Measurements from ENCODE around the gene EYA3.
"Not testable (repeated sequence)": the region's sequence is repeated elsewhere in the genome, so short reads cannot be mapped to it uniquely, and the experiment has no call there.

EYA3 gene

DNA sequence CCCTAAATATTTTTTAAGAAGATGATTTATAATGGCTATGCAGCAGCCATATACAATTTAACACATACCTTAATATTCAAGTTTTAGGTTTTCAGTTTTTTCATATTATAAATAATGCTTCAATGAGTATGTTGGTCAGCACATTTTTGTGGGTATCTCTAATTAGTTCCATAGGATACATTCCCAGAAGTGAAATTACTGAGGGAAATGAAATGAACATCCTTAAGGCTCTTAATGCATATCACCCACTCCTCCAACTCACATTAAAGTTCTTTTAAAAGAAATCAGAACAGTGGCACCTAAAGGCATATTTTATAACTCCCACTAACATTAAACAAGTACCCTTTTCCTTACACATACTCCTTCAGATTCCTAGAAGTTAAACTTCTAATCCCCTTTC, 56.1 kb downstream of the EYA3 start:
- DNase-seq = no peak

DNA sequence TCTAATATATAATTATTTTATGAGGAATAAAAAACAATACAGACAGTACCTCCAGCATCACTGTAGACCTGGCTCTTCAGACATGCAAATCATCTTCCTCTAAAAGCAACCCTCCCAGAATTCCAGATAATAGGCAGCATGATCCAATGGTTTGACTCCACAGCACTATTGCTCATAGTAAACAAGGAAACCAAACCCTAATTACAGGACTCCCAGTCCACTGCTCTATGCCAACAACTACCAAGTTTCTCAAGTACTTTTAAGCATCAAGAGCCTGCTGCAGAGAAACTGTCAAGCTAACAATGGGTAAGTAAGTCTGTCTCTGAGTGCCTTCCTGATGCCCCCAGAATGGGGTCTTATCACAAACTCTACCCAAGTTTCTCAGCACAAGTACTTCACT, 57.2 kb downstream of the EYA3 start:
- no peak for DNase-seq

DNA sequence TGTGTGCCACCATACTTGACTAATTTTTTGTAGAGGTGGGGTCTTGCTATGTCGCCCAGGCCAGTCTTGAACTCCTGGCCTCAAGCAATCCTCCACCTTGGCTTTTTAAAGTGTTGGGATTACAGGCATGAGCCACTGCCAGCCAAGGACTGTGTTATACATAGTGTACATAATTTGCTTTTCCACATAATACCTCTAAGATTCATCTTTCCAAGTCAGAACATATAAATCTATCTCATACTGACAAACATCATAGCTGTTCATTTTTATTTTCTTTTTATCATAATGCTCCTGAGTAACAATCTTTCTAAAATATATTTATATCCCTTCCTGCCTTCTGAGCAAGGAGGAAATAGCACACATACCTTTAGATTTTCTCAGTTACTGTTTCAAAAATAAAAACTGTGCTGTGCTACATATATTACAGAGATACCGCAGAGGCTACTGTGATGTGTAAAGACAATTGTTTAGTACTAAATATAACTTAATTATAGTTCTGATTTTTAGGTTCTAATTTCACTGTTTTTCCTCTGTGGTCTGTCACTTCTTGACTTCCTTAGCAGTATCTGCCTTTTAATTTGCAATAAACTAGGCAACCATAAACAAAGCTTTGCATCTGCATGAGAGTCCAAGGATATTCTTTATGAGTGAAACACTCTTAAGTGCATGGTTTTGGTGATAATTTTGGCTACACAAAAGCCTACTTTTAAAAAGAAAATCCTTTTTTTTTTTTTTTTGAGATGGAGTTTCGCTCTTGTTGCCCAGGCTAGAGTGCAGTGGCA, 59.3 kb downstream of the EYA3 start:
- no peak for DNase-seq

DNA sequence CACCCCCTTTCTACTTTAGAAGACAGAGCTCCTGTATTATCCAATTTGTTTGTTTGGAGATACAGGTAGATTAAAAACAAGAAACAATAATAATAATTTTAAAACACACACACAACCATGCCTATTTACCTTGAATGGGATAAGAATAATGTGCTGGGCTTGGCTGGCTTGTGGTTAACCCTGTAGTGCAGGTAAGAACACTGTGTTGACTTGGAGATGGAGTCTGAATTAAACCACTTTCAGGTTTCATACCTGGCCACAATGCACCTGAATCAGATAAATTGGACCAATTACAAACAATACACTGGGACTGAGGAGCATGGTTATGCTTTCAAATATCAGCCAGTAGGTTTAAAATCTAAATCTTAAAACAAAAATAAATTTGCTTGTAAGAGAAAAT, 60.8 kb downstream of the EYA3 start:
- DNase-seq = no peak

DNA sequence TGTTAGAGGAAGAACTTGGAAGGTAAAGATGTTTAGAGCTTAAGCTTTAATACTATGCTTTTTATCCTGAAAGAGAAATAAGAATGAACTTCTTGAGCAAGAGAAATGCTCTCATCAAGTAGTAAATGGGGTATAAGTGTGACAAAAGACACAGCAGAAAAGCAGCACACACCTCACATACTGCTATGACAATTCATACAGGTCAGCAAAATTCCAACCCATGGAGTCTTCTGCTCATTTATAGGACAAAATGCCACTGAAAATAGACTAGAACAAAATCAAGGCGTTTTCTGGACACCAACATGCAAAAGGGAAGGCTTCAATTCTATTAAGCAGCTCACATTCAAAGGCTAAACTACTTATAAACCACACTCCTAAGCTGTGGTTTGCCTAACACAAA, 61.2 kb downstream of the EYA3 start:
- no peak for DNase-seq

DNA sequence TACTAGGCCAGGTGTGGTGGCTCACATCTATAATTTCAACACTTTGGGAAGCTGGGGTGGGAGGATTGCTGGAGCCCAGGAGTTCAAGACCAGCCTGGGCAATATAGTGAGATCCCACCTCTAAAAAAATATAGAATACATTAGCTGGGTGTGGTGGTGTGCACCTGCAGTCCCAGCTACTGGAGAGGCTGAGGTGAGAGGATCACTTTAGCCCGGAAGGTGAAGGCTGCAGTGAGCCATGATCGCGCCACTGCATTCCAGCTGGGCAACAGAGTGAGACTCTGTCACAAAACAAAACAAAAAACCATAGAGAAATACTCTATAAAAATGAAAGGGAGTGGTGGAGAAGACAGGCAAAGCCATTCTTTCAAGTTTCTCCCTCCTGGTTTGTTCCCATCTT, 62.1 kb downstream of the EYA3 start:
- DNase-seq = no peak

DNA sequence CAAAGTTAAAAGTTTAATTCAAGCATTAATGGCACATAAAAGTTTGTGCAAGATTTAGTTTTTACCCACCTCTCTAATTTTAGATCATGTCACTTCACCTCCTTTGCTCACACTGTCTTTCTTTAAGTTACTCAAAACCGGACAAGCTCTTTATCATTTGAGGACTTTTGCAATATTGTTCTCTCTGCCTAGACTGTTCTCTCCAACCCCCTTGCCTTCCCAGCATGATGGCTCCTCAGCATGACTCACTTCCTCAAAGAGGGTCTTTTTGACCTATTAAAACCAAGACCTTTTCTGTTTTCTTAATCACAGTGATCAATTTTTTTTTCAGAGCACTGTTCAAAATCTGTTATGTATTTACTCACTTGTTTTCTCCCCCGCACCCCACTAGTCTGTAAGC, 67.3 kb downstream of the EYA3 start:
- DNase-seq = no peak

DNA sequence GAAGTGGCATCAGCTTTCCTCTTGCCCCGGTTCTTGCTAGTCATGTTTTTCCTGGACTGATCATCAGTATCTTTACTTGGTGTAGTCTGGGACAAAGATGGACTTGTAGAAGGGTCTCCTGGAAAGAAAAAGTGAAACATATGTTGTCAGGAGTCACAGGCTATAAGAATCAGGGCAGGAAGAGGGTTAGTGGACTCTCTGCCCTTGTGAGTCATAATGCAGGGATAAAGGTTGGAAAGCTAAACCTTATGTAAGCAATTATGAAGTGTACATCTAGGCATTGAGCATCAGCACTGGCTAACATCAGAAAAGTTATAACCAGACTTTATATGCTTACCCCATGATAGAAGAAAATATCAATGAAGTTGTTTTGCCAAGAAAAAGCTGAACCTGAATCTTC, 77.4 kb downstream of the EYA3 start:
- DNase-seq = no peak

DNA sequence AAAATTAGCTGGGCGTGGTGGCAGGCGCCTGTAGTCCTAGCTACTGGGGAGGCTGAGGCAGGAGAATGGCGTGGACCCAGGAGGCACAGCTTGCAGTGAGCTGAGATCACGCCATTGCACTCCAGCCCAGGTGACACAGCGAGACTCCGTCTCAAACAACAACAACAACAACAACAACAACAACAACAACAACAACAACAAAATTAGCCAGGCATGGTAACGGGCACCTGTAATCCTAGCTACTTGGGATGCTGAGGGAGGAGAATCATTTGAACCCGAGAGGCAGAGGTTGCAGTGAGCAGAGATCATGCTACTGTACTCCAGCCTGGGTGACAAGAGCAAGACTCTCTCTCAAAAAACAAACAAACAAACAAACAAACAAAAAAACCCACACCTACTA, 85.3 kb downstream of the EYA3 start:
- not testable (repeated sequence) for DNase-seq

DNA sequence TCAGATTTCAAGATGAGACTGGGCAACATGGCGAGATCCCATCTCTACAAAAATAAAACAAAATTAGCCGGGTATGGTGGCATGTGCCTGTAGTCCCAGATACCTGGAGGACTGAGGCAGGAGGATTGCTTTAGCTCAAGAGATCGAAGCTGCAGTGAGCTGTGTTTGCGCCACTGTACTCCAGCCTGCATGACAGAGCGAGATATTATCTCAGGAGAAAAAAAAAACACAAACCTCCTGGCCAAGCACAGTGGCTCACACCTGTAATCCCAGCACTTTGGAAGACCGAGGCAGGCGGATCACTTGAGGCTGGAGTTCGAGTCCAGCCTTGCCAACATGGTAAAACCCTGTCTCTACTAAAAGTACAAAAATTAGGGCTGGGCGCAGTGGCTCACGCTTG, 85.8 kb downstream of the EYA3 start:
- no peak for DNase-seq

DNA sequence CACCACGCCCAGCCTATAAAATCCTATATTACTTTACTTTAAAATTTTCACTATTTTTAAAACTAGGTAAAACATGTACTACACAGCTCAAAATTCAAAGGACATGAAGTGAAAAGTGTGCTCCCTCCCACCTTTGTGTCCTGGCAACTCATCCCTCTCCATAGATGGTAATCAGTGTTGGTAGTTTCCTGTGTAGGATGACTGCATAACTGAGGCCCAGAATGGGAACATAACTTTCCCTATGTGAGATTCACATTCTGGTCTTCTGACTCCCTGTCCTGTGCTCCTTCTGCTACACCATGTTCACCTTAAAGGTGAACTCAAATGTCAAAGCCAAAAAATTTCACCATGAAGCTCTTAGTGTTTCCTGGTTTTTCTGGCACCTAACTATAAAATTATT, 89.4 kb downstream of the EYA3 start:
- no peak for DNase-seq

DNA sequence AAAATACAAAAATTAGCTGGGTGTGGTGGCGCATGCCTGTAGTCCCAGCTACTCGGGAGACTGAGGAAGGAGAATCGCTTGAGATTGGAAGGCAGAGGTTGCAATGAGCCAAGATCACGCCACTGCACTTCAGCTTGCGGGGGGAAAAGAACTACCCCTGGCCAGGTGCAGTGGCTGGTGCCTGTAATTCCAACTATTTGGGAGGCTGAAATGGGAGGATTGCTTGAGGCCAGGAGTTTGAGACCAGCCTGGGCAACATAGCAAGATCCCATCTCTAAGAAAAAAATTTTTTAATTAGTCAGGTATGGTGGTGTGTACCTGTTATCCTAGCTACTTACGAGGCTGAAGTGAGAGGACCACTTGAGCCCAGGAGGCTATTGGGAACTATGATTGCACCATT, 93.9 kb downstream of the EYA3 start:
- DNase-seq = not testable (repeated sequence)

DNA sequence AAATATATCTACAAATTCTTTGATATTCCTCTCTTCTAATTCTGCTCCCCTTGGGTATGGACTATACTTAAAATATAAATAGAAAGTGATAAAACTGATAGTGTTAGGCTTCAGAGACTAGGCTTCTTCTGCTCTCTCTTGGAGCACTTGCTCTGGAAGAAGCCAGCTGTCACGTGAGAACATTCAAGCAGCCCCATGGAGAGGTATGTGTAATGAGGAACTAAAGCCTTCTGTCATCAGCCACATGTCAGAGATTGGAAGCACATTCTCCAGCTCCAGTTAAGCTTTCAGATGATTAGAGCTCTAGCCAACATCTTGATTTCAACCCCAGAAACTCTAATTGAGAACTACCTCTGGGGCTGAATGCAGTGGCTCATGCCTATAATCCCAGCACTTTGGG, 94.3 kb downstream of the EYA3 start:
- DNase-seq = no peak

DNA sequence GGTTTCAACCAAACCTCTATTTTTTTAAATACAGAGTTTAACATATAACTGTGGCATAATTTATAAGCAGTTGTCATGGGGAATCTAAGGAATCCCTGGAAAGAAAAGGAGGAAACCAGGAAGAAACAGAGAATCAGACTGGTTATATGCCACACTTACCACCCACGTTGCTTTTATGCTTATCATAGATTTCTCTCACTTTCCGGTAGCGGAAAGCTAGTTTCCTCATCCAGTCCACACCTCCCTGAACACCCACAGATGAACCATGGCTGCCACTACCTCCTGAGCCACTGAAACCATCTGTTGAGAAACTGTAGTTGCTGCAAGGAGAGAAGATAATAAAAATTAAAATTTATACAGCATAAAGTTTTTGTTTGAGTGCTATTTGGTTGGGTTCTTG, 95.2 kb downstream of the EYA3 start:
- no peak for DNase-seq

DNA sequence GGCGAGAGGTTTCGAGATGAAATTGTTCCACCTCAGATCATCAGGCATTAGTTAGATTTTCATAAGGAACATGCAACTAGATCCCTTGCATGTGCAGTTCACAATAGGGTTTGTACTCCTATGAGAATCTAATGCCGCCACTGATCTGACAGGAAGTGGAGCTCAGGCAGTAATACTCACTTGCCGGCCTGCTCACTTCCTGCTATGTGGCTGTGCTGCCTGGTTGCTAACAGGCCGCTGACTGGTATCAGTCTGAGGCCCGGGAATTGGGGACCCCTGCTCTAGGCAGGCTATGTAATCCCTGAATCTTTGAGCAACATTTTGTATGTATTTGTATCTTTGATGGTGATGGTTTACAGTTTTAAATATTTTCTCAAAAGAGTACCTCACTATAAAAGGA, 96.1 kb downstream of the EYA3 start:
- DNase-seq = no peak

DNA sequence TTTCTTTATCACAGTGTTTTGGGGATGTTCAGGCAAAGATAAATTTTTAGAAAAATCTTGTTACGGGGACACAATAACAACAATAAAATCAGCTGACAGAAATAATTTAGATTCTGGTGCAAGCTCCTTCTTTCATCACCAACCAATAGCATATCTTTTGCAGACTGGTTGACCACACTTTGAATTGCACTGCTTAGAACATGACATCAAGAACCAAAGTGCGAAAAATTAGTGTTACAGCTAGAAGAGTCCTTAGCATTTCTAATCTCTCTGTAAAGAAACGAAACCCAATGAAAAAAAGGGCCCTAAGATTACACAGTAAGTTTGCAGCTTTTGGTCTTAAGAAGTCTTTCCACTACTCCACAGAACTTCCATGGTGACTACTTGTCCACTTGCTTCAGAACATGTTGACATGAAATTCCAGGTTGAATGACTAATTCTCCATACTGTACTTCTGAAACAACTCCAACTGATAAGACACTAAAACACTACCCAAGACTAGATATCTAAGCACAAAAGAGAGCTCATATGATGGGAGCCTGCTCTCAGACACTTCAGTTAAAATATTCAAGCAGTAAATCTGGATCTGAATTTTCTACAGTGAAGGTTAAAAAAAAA, 97.4 kb downstream of the EYA3 start:
- no peak for DNase-seq

DNA sequence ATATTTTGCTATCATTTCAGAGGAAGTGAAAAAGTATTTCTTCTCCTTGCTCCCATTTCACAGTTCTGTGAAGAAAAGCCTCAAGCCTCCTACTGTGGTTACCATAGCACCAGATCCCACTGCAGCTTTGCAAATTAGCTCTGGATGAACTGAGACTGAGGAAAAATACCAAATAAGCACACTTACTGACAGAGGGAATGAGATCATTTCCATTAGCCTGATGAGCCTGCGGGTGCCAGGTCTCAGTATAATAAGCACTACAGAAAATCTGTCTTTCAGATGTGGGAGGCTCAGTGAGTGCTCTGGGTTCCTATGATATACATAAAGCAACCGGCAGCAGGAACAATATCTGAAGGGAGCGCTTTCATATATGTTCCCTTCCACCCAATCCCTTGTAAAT, 107.3 kb downstream of the EYA3 start:
- peak in 4 of 51 donors; percentile 17 to 34 (median 26) for DNase-seq

DNA sequence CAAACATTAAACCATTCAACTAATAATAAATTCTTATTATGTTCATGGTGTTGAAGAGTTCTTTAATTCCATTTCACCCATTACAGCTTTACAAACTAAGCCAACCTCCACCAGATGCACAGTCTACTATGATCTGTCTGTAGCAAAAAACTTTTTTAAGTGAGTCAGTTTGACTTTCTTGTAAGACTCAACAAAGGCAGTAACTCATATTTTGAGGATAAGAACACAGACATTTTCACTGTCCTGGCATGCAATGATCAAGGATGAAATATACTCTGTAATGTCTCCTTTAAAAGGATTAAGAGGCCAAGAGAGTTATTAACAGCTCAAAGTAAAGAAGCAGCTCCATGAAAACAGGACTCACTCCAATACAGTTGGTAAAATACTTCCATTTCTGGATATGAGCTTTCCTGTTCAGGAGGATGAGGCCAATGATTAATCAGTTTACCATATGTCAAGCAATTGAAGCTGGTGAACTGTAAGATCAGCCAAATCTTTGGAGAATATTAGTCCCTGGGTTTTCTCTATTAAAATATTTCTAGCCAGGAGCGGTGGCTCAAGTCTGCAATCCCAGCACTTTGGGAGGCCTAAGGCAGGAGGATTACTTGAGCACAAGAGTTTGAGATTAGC, 108.1 kb downstream of the EYA3 start:
- DNase-seq = no peak

DNA sequence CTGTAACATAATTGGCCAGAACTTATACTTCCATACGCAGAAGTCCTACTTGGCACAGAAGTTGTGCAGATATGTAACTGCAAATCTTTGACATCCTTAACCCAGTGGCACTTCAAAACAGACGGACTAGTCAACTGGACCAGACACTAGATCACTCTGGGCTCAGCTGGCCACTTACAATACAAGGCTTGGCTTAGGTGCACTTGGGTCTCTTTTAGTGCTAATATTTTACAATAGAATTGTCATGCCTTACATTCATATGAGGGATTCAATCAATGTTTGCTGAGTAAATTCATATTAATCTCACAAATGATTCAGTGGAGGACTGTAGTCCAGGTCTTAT, 108.6 kb downstream of the EYA3 start:
- no peak for DNase-seq

DNA sequence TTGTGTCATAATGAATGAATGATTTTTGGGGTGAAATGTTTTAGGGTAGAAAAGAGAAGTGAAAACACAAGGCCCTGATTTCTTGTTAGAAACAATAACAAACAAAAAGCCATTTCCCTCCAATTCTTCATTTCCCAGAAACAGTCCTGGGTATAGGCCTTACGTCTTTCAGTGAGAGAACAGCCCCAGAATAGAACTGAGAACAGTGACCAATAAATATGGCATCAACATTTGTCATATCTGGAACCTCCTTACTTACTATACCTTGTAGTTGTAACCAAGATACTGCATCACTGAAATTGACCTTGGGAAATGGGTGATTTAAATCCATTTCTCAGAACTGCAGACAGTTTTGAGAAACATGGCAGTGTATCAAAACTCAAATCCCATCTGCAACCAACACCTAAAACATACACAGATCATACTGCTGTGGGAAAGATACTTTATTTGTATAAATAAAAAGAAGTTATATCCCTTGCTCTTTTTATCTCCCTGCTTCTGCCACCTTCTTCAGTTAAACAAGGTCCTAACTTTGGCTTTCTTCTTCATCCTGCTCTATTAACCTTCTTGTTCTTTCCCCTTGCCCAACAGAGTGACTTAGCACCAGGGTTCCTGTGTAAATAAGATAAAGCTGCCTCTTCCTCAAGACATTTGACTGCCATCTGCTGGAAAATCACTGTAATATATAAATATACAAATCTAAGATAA, 109.1 kb downstream of the EYA3 start:
- peak in 1 of 51 donors; percentile 53 for DNase-seq

DNA sequence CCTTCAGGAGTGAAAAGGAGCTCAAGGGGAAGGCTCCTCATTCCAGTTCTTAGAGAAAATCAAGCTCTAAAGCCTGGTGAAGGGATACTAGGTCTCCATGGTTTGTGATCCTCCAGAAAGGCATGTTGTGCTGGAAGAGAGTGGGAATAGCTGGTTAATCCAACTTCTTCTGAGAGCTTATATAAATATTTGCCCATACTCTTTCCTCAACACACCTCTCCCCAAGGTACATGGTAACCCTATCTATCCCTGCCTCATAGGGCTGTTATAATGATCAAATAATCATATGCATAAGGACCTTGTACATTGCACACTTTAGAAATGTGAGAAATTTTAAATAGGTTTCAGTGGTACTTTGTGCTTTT, 114.0 kb downstream of the EYA3 start:
- DNase-seq = no peak

DNA sequence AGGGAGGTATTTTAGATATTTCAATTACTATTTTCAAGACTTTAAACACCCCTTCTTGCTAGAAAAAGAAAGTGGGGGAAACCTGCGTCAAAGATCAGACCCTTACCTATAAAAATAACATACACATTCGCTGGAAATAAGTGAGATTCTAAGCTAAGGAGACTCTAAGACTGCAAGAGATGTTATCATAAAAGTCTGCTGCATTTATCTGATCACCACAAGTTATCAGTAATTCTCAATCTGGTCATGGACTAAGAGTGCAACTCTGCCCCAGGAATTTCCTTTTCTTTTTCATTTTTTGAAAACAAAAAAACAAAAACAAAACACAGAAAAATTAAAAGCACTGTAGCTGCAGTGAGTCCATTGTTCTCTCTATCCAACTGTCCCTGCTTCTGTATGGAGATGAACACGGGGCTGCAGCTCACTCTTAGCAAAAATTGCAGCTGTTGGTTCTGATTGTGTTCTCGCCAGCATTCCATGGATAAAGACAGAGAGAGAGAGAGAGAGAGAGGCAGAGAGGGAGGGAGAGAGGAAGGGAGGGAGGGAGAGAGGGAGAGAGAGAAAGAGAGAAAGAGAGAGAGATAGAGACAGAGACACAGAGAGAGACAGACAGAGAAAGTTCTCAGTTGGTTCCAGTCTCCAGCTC, 114.5 kb downstream of the EYA3 start:
- peak in 3 of 51 donors; percentile 12 to 27 (median 18) for DNase-seq

All from hypothalamus (tissue), 51 donors.